Esophagus squamous epithelium (tissue), 4 donors: Measurements from ENCODE around the gene TULP4.
"Not testable (repeated sequence)": the region's sequence is repeated elsewhere in the genome, so short reads cannot be mapped to it uniquely, and the experiment has no call there.

Source experiments
- POLR2A ChIP-seq, 4 donors: fragments of 450-650 bp; IDR thresholded peaks; one replicate each; pipeline ENCODE4 v1.6.1; 2017; ENCODE audit warnings: antibody characterized with exemption in 4 of 4, mild to moderate bottlenecking in 4 of 4, moderate library complexity in 3 of 4
- TF ChIP-seq, protein P1 (sequence below), 6 experiments: fragments of 450-650 bp in 4 of 6; fragments of 200-600 bp in 2 of 6; sonication (generic) in 2 of 6; IDR thresholded peaks; one replicate each; pipeline ENCODE4 v1.5.1; 2016 to 2019; ENCODE audit warnings: antibody characterized with exemption in 6 of 6, mild to moderate bottlenecking in 4 of 6, moderate library complexity in 4 of 6

DNA sequence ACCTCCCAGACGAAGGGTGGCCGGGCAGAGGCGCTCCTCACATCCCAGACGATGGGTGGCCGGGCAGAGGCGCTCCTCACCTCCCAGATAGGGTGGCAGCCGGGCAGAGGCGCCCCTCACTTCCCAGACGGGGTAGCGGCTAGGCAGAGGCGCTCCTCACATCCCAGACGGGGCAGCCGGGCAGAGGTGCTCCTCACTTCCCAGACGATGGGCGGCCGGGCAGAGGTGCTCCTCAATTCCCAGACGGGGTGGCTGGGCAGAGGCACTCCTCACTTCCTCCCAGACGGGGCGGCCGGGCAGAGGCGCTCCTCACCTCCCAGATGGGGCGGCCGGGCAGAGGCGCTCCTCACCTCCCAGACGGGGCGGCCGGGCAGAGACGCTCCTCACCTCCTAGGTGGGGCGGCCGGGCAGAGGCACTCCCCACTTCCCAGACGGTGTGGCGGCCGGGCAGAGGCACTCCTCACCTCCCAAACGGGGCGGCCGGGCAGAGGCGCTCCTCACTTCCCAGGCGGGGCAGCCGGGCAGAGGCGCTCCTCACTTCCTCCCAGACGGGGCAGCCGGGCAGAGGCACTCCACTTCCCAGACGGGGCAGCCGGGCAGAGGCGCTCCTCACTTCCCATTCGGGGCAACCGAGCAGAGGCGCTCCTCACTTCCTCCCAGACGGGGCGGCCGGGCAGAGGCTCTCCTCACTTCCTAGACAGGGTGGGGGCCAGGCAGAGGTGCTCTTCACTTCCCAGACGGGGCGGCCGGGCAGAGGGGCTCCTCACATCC lies 37.4 kb downstream of the TULP4 start:
- TF ChIP-seq, protein P1, sequence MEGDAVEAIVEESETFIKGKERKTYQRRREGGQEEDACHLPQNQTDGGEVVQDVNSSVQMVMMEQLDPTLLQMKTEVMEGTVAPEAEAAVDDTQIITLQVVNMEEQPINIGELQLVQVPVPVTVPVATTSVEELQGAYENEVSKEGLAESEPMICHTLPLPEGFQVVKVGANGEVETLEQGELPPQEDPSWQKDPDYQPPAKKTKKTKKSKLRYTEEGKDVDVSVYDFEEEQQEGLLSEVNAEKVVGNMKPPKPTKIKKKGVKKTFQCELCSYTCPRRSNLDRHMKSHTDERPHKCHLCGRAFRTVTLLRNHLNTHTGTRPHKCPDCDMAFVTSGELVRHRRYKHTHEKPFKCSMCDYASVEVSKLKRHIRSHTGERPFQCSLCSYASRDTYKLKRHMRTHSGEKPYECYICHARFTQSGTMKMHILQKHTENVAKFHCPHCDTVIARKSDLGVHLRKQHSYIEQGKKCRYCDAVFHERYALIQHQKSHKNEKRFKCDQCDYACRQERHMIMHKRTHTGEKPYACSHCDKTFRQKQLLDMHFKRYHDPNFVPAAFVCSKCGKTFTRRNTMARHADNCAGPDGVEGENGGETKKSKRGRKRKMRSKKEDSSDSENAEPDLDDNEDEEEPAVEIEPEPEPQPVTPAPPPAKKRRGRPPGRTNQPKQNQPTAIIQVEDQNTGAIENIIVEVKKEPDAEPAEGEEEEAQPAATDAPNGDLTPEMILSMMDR (IDR thresholded peaks at IDR 0.05), result not testable (repeated sequence)
- TF ChIP-seq POLR2A (IDR thresholded peaks at IDR 0.05), result not testable (repeated sequence)
